Epithelial cell of prostate (primary cell): ENCODE measurements around the gene SLFN11.
"Not testable (repeated sequence)": the region's sequence is repeated elsewhere in the genome, so short reads cannot be mapped to it uniquely, and the experiment has no call there.

ENCODE experiments used
- DNase-seq: peaks from one replicate; pipeline ENCODE4 v3.0.0-alpha.2; 2011; ENCODE audit warnings: low read depth, low spot score
- H3K27ac ChIP-seq: fragments of 450-650 bp; 2 replicates; pipeline ENCODE4 v1.5.1; 2017; ENCODE audit warnings: mild to moderate bottlenecking

The SLFN11 gene

GRCh38 chr17:35312346-35312745 is 61.1 kb downstream of the SLFN11 start:
- H3K27ac ChIP-seq = no peak overlapping the region
- no peak for DNase-seq

- not testable (repeated sequence) for DNase-seq
Observed at GRCh38 chr17:35309345-35309744, 64.1 kb downstream of the SLFN11 start.

More at GRCh38 chr17:35309345-35309744, 64.1 kb downstream of the SLFN11 start:
- H3K27ac ChIP-seq = not testable (repeated sequence)
